ENCODE results near the gene LEMD2.

- TF ChIP-seq CTCF (IDR thresholded peaks at IDR 0.05) (no peak), POLR2A (IDR thresholded peaks at IDR 0.05) (no peak)
These were observed 65.4 kb downstream of the LEMD2 start for GRCh38 chr6:33723371-33724085.

Data from heart left ventricle (tissue), 13 donors.